Duodenal mucosa (tissue), 2 donors: Measurements from ENCODE around the gene NACC2.
A peak's percentile ranks its signal among the peaks of the same experiment; 100 is the strongest.

Source experiments
- H3K27ac ChIP-seq: one replicate; pipeline ENCODE4 v1.7.0; 2013; ENCODE audit warnings: low read depth, low read length
- H3K27me3 ChIP-seq, 2 donors: one replicate each; pipeline ENCODE4 v1.7.0; 2013; ENCODE audit warnings: low read length in 2 of 2, control low read depth in 1 of 2; ENCODE audit not compliant: insufficient read depth in 2 of 2, control insufficient read depth in 1 of 2
- H3K36me3 ChIP-seq, 2 donors: one replicate each; pipeline ENCODE4 v1.7.0; 2013; ENCODE audit warnings: low read length in 2 of 2, control low read depth in 1 of 2; ENCODE audit not compliant: insufficient read depth in 2 of 2, control insufficient read depth in 1 of 2
- H3K4me1 ChIP-seq, 2 donors: one replicate each; pipeline ENCODE4 v1.7.0; 2013; ENCODE audit warnings: low read length in 2 of 2, control low read depth in 1 of 2; ENCODE audit not compliant: insufficient read depth in 2 of 2, control insufficient read depth in 1 of 2
- H3K4me3 ChIP-seq, 2 donors: one replicate each; pipeline ENCODE4 v1.7.0; 2013; ENCODE audit warnings: low read length in 2 of 2, low read depth in 1 of 2
- H3K9ac ChIP-seq, 2 donors: one replicate each; pipeline ENCODE4 v1.7.0; 2013; ENCODE audit warnings: low read length in 2 of 2, low read depth in 1 of 2
- H3K9me3 ChIP-seq, 2 donors: one replicate each; pipeline ENCODE4 v1.7.0; 2013; ENCODE audit warnings: low read length in 2 of 2, control low read depth in 1 of 2; ENCODE audit not compliant: control insufficient read depth in 1 of 2

Gene NACC2, protein sequence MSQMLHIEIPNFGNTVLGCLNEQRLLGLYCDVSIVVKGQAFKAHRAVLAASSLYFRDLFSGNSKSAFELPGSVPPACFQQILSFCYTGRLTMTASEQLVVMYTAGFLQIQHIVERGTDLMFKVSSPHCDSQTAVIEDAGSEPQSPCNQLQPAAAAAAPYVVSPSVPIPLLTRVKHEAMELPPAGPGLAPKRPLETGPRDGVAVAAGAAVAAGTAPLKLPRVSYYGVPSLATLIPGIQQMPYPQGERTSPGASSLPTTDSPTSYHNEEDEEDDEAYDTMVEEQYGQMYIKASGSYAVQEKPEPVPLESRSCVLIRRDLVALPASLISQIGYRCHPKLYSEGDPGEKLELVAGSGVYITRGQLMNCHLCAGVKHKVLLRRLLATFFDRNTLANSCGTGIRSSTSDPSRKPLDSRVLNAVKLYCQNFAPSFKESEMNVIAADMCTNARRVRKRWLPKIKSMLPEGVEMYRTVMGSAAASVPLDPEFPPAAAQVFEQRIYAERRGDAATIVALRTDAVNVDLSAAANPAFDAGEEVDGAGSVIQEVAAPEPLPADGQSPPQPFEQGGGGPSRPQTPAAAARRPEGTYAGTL

DNA sequence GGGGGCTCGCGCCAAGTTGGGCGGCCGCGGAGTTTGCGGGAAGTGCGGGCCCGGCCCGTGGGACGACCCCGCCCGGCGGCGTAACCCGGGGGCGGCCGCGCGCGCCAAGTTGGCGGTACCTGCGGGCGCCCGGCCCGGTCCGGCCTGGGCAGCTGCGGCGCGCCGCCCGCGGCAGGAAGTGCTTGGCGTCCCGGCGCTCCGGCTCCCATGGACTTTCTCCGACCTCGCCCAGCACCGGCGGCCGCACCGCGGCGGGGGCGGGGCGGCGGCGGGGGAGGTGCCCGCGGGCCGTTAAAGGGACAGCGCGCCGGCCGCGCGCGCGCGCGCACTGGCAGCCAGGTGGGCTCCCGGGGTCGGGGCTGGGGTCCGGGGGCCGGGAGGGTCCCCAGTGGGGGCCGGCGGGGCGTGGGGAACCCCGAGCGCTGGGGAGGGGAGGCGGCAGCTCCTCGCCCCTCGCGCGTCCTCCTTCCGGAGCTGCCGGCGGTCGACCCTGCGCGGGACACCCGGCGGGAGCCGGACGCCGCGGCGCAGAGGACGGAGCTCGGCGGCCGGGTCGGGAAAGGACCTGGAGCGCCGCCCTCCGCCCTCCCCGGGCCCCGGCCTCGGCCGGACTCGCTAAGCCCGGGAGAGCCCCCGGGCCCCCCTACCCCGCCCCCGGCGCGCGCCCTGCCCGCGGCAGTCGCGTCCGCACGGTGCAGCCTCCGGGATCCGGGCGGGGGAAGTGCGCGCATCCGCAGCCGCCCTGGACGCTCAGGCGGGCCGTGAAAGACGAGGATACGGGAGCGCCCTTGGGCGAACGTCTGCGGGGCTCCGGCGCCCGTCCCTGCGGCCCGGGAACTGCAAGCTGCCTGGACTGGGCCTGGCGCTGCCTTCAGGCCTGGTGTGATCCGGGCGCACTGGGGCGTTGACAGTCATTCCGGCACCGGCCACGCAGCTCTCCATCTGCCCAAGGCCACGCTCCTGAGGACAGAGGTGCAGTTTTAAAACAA, at the start of gene NACC2:
Gene NACC2, minus strand, starts transcription at position 220 of the 989 bp plus-strand sequence. CDS start 44,768 bp downstream, outside the sequence.
- peak within 1 kb of the TSS; percentile 71 to 72 for H3K4me3 ChIP-seq
- peaks cover 0 to 8% of the 10 kb centered on the region in 2 donors for H3K36me3 ChIP-seq
- H3K27me3 ChIP-seq = peaks cover 8 to 11% of the 10 kb centered on the region in 2 donors
- peak within 1 kb of the TSS; percentile 44 to 51 for H3K9ac ChIP-seq
- H3K4me1 ChIP-seq = peaks cover 27 to 31% of the 10 kb centered on the region in 2 donors
- peak within 1 kb of the TSS; percentile 66 for H3K27ac ChIP-seq
- H3K9me3 ChIP-seq = no peaks in the 10 kb centered on the region

DNA sequence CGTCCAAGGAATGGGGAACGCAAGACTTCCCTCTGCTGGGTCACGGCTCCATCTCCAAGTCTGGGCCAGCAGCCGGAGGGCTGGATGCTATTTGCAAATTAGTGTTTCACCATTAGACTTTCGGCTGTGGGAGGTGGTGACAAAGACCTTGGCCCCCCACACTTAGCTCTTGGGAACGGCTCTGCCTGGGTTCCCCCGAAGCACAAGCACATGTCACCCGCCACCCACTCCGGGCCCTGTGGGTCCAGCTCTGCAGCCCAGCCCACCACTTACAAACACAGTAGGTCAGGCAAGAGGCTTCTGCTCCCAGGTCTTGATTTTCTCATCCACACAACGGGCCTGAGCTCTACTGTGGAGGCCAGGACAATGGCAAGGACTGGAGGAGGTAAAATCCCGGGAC, 49.4 kb upstream of the NACC2 start:
- no peaks in the 10 kb centered on the region for H3K9me3 ChIP-seq
- no peaks in the 10 kb centered on the region for H3K4me1 ChIP-seq
- no peaks in the 10 kb centered on the region for H3K36me3 ChIP-seq
- no peak overlapping the region for H3K4me3 ChIP-seq
- H3K27ac ChIP-seq = no peak overlapping the region
- H3K27me3 ChIP-seq = peaks cover 20 to 25% of the 10 kb centered on the region in 2 donors
- H3K9ac ChIP-seq = no peak overlapping the region

DNA sequence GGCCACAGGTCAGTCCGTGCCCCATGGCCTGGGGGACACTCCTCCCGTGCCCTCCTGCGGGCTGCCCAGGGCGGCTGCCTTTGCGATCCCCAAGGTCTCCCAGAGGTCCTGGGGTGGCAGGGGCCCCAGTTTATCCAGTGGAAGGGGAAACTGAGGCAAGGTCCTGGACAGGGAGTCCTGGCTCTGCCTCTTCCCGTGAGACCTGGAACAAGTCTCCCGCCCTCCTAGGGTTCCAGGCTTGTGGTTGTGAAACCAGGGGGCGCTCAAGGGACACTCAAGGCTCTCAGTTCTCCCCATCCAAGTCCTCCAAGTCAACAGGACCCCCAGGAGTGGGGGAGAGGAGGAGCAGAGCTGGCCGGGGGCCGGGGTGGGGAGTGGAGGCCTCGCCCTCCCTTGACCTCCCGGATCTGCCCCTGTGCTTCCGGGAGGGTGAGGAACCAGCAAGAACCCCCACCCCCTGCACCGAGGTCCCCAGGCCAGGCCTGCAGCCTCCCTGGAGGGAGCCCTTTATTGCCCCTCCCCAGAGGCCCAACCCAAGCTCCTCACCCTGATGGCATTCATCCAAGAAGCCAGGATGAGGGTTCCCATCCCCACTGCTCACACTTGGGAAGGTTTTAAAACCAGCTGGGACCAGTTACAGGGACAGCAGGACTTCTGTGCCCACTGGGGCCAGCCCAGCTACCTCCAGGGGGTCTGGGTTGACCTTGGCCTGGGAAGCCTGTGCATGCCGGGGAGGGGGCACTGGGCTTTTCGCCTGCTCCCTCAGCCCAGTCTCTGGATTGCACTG, 48.3 kb upstream of the NACC2 start:
- Histone ChIP-seq H3K9me3 (no peaks in the 10 kb centered on the region), H3K4me1 (no peaks in the 10 kb centered on the region), H3K4me3 (no peak overlapping the region), H3K27ac (no peak overlapping the region), H3K36me3 (no peaks in the 10 kb centered on the region), H3K9ac (no peak overlapping the region), H3K27me3 (peaks cover 20 to 25% of the 10 kb centered on the region in 2 donors)

DNA sequence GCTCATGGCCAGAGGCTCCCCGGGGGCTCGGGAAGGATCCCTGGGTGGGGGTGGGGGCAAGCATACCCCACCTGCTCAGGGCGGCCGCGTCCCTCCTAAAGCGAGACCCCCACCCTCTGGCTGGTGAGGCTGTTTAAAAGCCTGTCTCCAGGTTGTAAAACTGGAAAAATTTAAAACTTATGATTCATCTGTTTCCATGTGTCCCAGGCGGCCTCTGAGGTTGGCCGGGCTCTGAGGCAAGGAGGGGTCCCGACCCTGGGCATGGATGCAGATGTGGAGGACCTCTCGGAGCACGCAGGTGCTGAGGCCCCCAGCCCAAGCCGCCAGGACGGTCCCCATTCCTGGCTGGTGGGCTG, 47.7 kb upstream of the NACC2 start:
- Histone ChIP-seq H3K9me3 (no peaks in the 10 kb centered on the region), H3K27ac (no peak overlapping the region), H3K4me1 (no peaks in the 10 kb centered on the region), H3K4me3 (no peak overlapping the region), H3K9ac (no peak overlapping the region), H3K36me3 (no peaks in the 10 kb centered on the region), H3K27me3 (peaks cover 20 to 23% of the 10 kb centered on the region in 2 donors)

DNA sequence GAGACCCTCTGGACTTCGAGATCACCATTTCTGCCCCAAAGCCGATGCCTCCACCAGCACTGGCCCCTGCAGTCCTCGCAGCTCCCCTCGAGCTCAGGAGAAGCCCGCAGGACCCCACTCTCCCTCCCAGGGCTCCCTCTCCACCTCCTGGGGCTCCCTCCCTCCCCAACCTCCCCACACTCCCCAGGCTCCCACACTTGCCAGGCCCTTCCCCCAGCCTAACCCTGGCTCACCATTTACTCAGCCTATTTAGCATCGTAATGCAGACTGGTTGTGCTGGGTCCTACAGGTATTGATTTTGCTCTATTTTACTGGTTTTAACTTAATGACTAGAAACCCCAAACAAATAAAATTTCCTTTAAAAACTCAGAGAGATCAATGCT, 47.3 kb upstream of the NACC2 start:
- H3K36me3 ChIP-seq = no peaks in the 10 kb centered on the region
- no peaks in the 10 kb centered on the region for H3K4me1 ChIP-seq
- no peak overlapping the region for H3K9ac ChIP-seq
- no peak overlapping the region for H3K27ac ChIP-seq
- H3K4me3 ChIP-seq = no peak overlapping the region
- no peaks in the 10 kb centered on the region for H3K9me3 ChIP-seq
- peaks cover 17 to 22% of the 10 kb centered on the region in 2 donors for H3K27me3 ChIP-seq

DNA sequence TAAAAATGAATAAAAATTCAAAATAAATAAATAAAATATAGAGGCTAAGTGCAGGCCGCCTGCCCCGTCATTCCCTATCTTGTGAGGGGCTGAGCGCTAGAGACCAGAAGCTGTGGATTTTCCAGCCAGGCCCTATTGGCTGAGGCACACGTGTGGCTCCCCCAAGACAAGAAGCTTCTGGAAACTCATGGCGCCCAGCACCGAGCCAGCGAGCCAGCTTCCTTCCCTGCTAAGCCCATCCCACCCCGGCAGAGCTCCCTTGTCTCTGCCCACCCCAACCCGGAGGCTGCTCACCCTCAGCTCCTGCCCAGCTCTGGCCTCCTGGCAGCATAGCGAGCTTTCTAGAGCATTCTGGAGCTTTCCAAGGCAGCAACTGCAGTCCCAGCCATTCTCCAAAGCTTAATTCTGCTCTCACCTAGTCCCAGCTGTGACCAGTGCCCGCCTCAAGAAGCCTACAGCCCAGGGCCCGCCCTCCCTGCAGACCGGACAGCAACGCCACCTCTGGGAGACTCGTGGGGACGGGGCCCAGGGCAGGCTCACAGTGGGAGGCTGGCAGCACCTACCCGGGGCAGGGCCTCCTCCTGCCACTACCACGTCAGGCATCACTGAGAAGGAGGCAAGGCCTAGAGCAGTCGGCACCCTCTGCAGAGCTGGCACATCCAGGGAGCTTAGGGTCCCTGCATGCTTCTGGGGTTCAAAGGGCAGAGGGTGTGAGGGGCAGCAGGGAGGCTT, 46.8 kb upstream of the NACC2 start:
- H3K27me3 ChIP-seq = peaks cover 12 to 21% of the 10 kb centered on the region in 2 donors
- H3K9ac ChIP-seq = no peak overlapping the region
- no peak overlapping the region for H3K4me3 ChIP-seq
- no peaks in the 10 kb centered on the region for H3K36me3 ChIP-seq
- no peak overlapping the region for H3K27ac ChIP-seq
- H3K9me3 ChIP-seq = no peaks in the 10 kb centered on the region
- no peaks in the 10 kb centered on the region for H3K4me1 ChIP-seq

DNA sequence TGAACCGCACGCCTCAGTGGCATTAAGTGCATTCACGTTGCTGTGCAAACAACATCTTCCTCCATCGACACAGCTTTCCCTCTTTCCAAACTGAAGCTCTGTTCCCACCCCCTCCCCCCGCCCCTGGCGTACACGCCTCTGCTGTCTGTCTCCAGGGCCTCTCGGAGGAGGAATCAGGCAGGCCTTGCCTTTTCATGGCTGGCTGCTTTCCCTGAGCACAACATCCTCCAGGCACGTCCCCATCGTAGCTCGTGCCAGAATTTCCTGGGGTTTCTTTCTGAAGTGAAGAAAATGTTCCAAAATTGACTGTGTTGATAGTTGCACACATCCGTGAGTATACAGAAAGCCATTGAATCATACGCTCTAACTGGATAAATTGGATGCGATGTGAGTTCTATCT, 45.9 kb upstream of the NACC2 start:
- Histone ChIP-seq H3K4me3 (no peak overlapping the region), H3K9me3 (no peaks in the 10 kb centered on the region), H3K27ac (no peak overlapping the region), H3K27me3 (peaks cover 8 to 19% of the 10 kb centered on the region in 2 donors), H3K9ac (no peak overlapping the region), H3K4me1 (no peaks in the 10 kb centered on the region), H3K36me3 (no peaks in the 10 kb centered on the region)

DNA sequence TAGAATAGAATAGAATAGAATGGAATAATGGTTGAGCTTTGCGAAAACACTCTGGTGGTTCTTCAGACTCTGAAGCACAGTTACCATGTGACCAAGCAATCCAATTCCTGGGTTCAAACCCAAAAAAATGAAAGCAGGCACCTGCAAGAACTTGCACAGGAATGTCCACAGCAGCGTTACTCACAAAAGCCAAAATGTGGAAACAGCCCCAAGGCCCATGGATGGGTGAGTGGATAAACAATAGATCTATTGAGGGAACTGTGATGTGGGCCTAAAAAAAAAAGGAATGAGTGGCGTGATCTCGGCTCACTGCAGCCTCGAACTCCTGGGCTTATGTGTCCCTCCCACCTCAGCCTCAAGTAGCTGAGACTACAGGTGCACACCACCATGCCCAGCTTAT, 45.0 kb upstream of the NACC2 start:
- no peak overlapping the region for H3K27ac ChIP-seq
- H3K4me3 ChIP-seq = no peak overlapping the region
- H3K36me3 ChIP-seq = no peaks in the 10 kb centered on the region
- H3K9me3 ChIP-seq = no peaks in the 10 kb centered on the region
- H3K27me3 ChIP-seq = peaks cover 17 to 23% of the 10 kb centered on the region in 2 donors
- H3K4me1 ChIP-seq = no peaks in the 10 kb centered on the region
- no peak overlapping the region for H3K9ac ChIP-seq

DNA sequence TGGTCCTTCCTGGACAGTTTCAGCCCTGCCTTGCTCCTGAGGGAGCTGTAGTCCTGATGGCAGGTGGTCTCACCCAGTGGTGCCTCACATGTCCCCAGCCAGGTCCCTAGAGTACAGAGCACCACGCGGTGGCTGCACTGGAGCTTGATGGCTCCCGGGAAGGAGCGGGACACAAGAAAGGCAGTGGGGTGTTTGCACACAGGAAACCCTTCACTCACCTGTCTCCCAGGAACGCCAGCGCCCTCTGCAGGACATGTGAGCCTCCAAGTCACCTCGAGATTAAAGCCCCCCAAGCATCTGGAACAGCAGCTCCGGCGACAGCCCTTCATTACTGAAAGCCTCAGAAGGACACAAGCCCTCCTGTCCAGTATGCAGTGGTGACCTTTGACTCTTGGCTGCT, 43.5 kb upstream of the NACC2 start:
- Histone ChIP-seq H3K4me3 (no peak overlapping the region), H3K36me3 (no peaks in the 10 kb centered on the region), H3K9me3 (no peaks in the 10 kb centered on the region), H3K27ac (no peak overlapping the region), H3K9ac (no peak overlapping the region), H3K27me3 (peaks cover 21 to 29% of the 10 kb centered on the region in 2 donors), H3K4me1 (no peaks in the 10 kb centered on the region)
